Measurements from ENCODE around the gene PEAK1.

PEAK1 gene

DNA sequence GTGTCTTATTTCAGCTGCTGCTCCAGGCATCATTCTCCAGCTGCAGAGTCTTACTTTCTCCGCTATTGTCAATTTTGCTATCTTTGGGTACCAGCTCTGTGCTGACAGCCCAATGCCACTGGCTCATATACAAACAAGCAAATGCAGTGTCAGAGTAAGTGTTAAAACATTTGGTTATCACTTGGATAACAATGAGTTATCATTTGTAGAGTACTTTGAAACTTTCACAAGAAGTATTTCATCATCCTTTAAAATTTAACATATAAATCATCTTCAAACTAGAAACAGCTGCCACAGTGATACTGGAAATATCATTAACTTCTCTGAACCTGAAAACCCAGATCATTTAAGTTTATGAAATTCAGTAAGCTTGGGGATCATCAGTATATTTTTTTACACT is 362.8 kb downstream of the PEAK1 start:
- DNase-seq: peak; percentile 61

DNA sequence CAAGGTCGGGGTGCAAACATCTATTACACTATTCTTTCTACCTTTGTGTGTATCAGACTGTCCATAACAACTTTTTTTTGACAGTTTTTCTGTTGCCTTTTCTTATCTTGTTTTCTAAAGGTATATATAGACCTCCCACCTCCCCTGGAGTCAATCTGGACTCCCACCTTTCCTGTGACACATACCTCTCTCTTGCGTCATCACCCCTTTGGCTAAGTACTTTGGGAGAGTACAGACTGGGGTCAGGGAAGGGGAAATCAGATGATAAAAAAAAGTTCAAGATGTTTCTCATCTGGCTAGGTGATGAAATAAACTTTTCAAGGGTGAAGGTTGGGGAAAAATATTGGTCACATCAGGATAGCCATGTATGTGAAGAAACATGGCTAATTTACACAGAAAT is 366.2 kb downstream of the PEAK1 start:
- peak; percentile 94 for DNase-seq

DNA sequence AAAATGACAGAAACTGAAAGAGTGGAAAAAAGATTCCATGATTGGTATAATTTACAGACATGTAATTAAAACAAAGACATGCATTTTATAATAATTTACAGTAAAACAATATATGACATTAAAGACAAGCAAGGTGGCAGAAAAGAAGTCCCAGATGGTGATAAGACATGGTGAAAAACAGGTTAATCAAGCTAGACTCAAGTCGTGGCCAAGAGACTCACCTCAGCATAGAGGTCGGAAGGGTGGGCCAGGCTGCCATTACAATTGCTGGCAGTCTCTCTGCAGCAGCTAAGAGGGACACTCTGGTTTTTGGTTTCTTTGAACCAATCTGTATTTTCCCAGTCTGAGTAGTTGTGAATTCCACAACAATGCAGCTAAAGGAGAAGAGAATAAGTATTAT is 367.3 kb downstream of the PEAK1 start:
- no peak for DNase-seq

All from NCI-H226 (cell line).